Trophoblast cell (in vitro differentiated cells and primary cell): Measurements from ENCODE around the gene PARP9.
"Not testable (repeated sequence)": the region's sequence is repeated elsewhere in the genome, so short reads cannot be mapped to it uniquely, and the experiment has no call there.

Source experiments
- DNase-seq, 2 donors: peaks; one replicate each; pipeline ENCODE4 v3.0.0-alpha.2; 2016
- H2AFZ ChIP-seq: 2 replicates; pipeline ENCODE4 v1.6.1; 2013; ENCODE audit warnings: low read length, moderate library complexity, mild to moderate bottlenecking; ENCODE audit not compliant: insufficient read depth, poor library complexity
- H2AK5ac ChIP-seq: 2 replicates; pipeline ENCODE4 v1.6.1; 2013; ENCODE audit warnings: mild to moderate bottlenecking, low read length
- H2BK120ac ChIP-seq: 2 replicates; pipeline ENCODE4 v1.6.1; 2013; ENCODE audit warnings: low read length, mild to moderate bottlenecking, moderate library complexity; ENCODE audit not compliant: insufficient read depth, poor library complexity
- H2BK12ac ChIP-seq: 2 replicates; pipeline ENCODE4 v1.6.1; 2013; ENCODE audit warnings: mild to moderate bottlenecking, low read length, moderate library complexity
- H2BK5ac ChIP-seq: 2 replicates; pipeline ENCODE4 v1.6.1; 2013; ENCODE audit warnings: low read length, low read depth, moderate library complexity, mild to moderate bottlenecking; ENCODE audit not compliant: poor library complexity
- H3K14ac ChIP-seq: 2 replicates; pipeline ENCODE4 v1.6.1; 2013; ENCODE audit warnings: mild to moderate bottlenecking, low read length
- H3K18ac ChIP-seq: 2 replicates; pipeline ENCODE4 v1.6.1; 2013; ENCODE audit warnings: mild to moderate bottlenecking, low read length
- H3K23ac ChIP-seq: 2 replicates; pipeline ENCODE4 v1.6.1; 2013; ENCODE audit warnings: low read length
- H3K27ac ChIP-seq: 2 replicates; pipeline ENCODE4 v1.5.1; 2013; ENCODE audit warnings: low read depth, mild to moderate bottlenecking, inconsistent platforms, low read length, moderate library complexity
- H3K27me3 ChIP-seq: 2 replicates; pipeline ENCODE4 v1.6.1; 2013; ENCODE audit warnings: inconsistent platforms, mild to moderate bottlenecking, low read length, moderate library complexity; ENCODE audit not compliant: insufficient read depth
- H3K36me3 ChIP-seq, 2 experiments: 1 replicate in 1 of 2; 2 replicates in 1 of 2; pipeline ENCODE4 v1.6.1; 2013; ENCODE audit warnings: low read length in 2 of 2, mild to moderate bottlenecking in 2 of 2, moderate library complexity in 1 of 2; ENCODE audit not compliant: insufficient read depth in 2 of 2, control insufficient read depth in 1 of 2
- H3K4ac ChIP-seq: 2 replicates; pipeline ENCODE4 v1.6.1; 2013; ENCODE audit warnings: low read depth, mild to moderate bottlenecking, low read length, moderate library complexity
- H3K4me1 ChIP-seq, 2 experiments: 1 replicate in 1 of 2; 2 replicates in 1 of 2; pipeline ENCODE4 v1.6.1; 2013; ENCODE audit warnings: low read length in 2 of 2, mild to moderate bottlenecking in 2 of 2, moderate library complexity in 1 of 2; ENCODE audit not compliant: insufficient read depth in 2 of 2, control insufficient read depth in 1 of 2
- H3K4me2 ChIP-seq: 2 replicates; pipeline ENCODE4 v1.6.1; 2013; ENCODE audit warnings: inconsistent platforms, mild to moderate bottlenecking, low read length, moderate library complexity
- H3K4me3 ChIP-seq: 2 replicates; pipeline ENCODE4 v1.5.1; 2013; ENCODE audit warnings: mild to moderate bottlenecking, low read depth, low read length, inconsistent platforms
- H3K79me1 ChIP-seq: one replicate; pipeline ENCODE4 v1.6.1; 2013; ENCODE audit warnings: low read length
- H3K79me2 ChIP-seq: 2 replicates; pipeline ENCODE4 v1.6.1; 2013; ENCODE audit warnings: low read length, mild to moderate bottlenecking; ENCODE audit not compliant: control insufficient read depth, insufficient read depth, poor library complexity
- H3K9ac ChIP-seq: 2 replicates; pipeline ENCODE4 v1.6.1; 2013; ENCODE audit warnings: mild to moderate bottlenecking, low read length
- H3K9me3 ChIP-seq: 2 replicates; pipeline ENCODE4 v1.6.1; 2013; ENCODE audit warnings: low read depth, mild to moderate bottlenecking, control low read depth, inconsistent platforms, low read length; ENCODE audit not compliant: insufficient read depth
- H4K12ac ChIP-seq: 2 replicates; pipeline ENCODE4 v1.6.1; 2013; ENCODE audit warnings: low read depth, mild to moderate bottlenecking, low read length, moderate library complexity
- H4K8ac ChIP-seq: 2 replicates; pipeline ENCODE4 v1.6.1; 2013; ENCODE audit warnings: low read depth, mild to moderate bottlenecking, low read length, moderate library complexity
- H4K91ac ChIP-seq: one replicate; pipeline ENCODE4 v1.6.1; 2013; ENCODE audit warnings: low read depth, mild to moderate bottlenecking, low read length, moderate library complexity
- WGBS: extraction: QIAGEN DNeasy Blood & Tissue Kit; methylation state at CpG from one replicate; pipeline ENCODE4 v1.1.7; 2013; ENCODE audit warnings: missing lambda C conversion rate; ENCODE audit not compliant: insufficient read length, insufficient coverage; ENCODE audit errors: extremely low coverage; 5-methylcytosine and 5-hydroxymethylcytosine counted together

The PARP9 gene

DNA sequence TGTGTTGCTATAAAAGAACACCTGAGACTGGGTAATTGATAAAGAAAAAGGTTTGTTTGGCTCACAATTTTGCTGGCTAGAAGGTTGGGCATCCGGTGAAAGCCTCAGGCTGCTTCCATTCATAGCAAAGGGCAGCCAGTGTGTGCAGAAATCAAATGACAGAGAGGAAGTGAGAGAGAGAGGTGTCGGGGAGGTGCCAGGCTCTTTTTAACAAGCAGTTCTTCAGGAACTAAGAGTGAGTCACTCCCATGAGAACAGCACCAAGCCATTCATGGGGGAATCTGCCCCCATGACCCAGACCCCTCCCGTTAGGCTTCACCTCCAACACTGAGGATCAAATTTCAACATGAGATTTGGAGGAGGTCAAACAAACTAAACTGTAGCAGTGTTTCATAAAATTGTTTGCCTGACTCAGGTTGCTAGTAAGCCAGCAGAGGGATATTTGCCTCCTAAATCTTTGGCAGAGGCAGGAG, 8.9 kb upstream of the PARP9 start:
- Histone ChIP-seq H3K18ac (no peak overlapping the region), H3K23ac (no peak overlapping the region), H3K9ac (no peak overlapping the region), H3K4me3 (no peak overlapping the region), H3K4me2 (no peak overlapping the region), H3K27ac (no peak overlapping the region), H2BK12ac (peak overlapping the region; percentile 11), H3K27me3 (peaks cover 6% of the 10 kb centered on the region), H2BK120ac (no peak overlapping the region), H4K12ac (no peak overlapping the region), H3K79me1 (no peaks in the 10 kb centered on the region), H3K9me3 (no peaks in the 10 kb centered on the region), H2BK5ac (no peak overlapping the region), H3K4me1 (peaks cover 4 to 6% of the 10 kb centered on the region in 2 experiments), H3K79me2 (peaks cover 2% of the 10 kb centered on the region), H3K4ac (no peak overlapping the region), H4K8ac (no peak overlapping the region), H3K36me3 (no peaks in the 10 kb centered on the region), H2AK5ac (no peak overlapping the region), H3K14ac (no peak overlapping the region), H2AFZ (no peak overlapping the region), H4K91ac (no peak overlapping the region)
- no CpG with 5 or more reads among the region's 3 CpGs for WGBS
- peak; percentile 12 to 22 for DNase-seq

- H3K18ac ChIP-seq, result no peak overlapping the region
- no peak overlapping the region for H2BK12ac ChIP-seq
- DNase-seq, result no peak
- H3K9me3 ChIP-seq, result no peaks in the 10 kb centered on the region
- H2AFZ ChIP-seq, result no peak overlapping the region
- H3K23ac ChIP-seq, result no peak overlapping the region
- H4K91ac ChIP-seq, result no peak overlapping the region
- no peak overlapping the region for H4K8ac ChIP-seq
- no peak overlapping the region for H3K27ac ChIP-seq
- H3K9ac ChIP-seq, result no peak overlapping the region
- no peaks in the 10 kb centered on the region for H3K36me3 ChIP-seq
- no peak overlapping the region for H2BK120ac ChIP-seq
- peaks cover 7% of the 10 kb centered on the region for H3K79me1 ChIP-seq
- no CpG with 5 or more reads among the region's 3 CpGs for WGBS
- no peak overlapping the region for H3K4ac ChIP-seq
- no peaks in the 10 kb centered on the region for H3K27me3 ChIP-seq
- H2AK5ac ChIP-seq, result no peak overlapping the region
- H3K79me2 ChIP-seq, result peaks cover 5% of the 10 kb centered on the region
- no peak overlapping the region for H3K14ac ChIP-seq
- no peak overlapping the region for H3K4me3 ChIP-seq
- no peak overlapping the region for H2BK5ac ChIP-seq
- H3K4me1 ChIP-seq, result peaks cover 0 to 7% of the 10 kb centered on the region in 2 experiments
- H4K12ac ChIP-seq, result no peak overlapping the region
- H3K4me2 ChIP-seq, result no peak overlapping the region
Measured at GRCh38 chr3:122568755-122569154, 4.7 kb upstream of the PARP9 start.

GRCh38 chr3:122568131-122568530, 4.0 kb upstream of the PARP9 start:
- not testable (repeated sequence) for H3K4me2 ChIP-seq, H3K27ac ChIP-seq, H3K27me3 ChIP-seq, H3K4me1 ChIP-seq, H3K9me3 ChIP-seq, H3K18ac ChIP-seq, H3K23ac ChIP-seq, H3K36me3 ChIP-seq, H2AK5ac ChIP-seq, H2BK120ac ChIP-seq, H2AFZ ChIP-seq, H2BK5ac ChIP-seq, H3K79me1 ChIP-seq, H3K14ac ChIP-seq, DNase-seq, H4K91ac ChIP-seq, H2BK12ac ChIP-seq, H3K4me3 ChIP-seq, H4K12ac ChIP-seq, H3K9ac ChIP-seq, H3K4ac ChIP-seq, H3K79me2 ChIP-seq, H4K8ac ChIP-seq
- no CpG with 5 or more reads among the region's 7 CpGs for WGBS

GRCh38 chr3:122563717-122564025, 429 bp downstream of the PARP9 start:
- Histone ChIP-seq H3K27me3 (no peaks in the 10 kb centered on the region), H2AFZ (peak overlapping the region; percentile 45), H4K91ac (no peak overlapping the region), H3K79me1 (peaks cover 8% of the 10 kb centered on the region), H3K4me2 (no peak overlapping the region), H3K4me1 (peaks cover 0 to 3% of the 10 kb centered on the region in 2 experiments), H2BK5ac (no peak overlapping the region), H3K4me3 (no peak overlapping the region), H4K12ac (no peak overlapping the region), H3K4ac (no peak overlapping the region), H3K36me3 (no peaks in the 10 kb centered on the region), H3K9ac (no peak overlapping the region), H3K14ac (no peak overlapping the region), H3K27ac (no peak overlapping the region), H4K8ac (peak overlapping the region; percentile 61), H3K9me3 (no peaks in the 10 kb centered on the region), H2BK12ac (peak overlapping the region; percentile 82), H2AK5ac (no peak overlapping the region), H3K18ac (no peak overlapping the region), H3K79me2 (peaks cover 5% of the 10 kb centered on the region), H2BK120ac (peak overlapping the region; percentile 6), H3K23ac (no peak overlapping the region)
- DNase-seq, result peak in 1 of 2 donors; percentile 24
- no CpG with 5 or more reads among the region's 5 CpGs for WGBS
